ENCODE measurements around the gene APOD.

APOD gene

GRCh38 chr3:195554458-195554857 lies 29.3 kb downstream of the APOD start:
- DNase-seq (ENCODE audit: low read depth, low spot score): no peak

GRCh38 chr3:195553268-195553667 lies 30.5 kb downstream of the APOD start:
- DNase-seq (ENCODE audit: low read depth, low spot score): no peak

- DNase-seq (ENCODE audit: low read depth, low spot score): no peak
Measured at GRCh38 chr3:195551381-195551978, 32.3 kb downstream of the APOD start.

GRCh38 chr3:195550723-195551122 lies 33.0 kb downstream of the APOD start:
- DNase-seq (ENCODE audit: low read depth, low spot score): no peak

- peak; percentile 30 for DNase-seq (ENCODE audit: low read depth, low spot score)
Measured at GRCh38 chr3:195549931-195550519, 33.7 kb downstream of the APOD start.

GRCh38 chr3:195548987-195549386 lies 34.8 kb downstream of the APOD start:
- no peak for DNase-seq (ENCODE audit: low read depth, low spot score)

GRCh38 chr3:195548501-195548900 lies 35.2 kb downstream of the APOD start:
- no peak for DNase-seq (ENCODE audit: low read depth, low spot score)

GRCh38 chr3:195548006-195548405 lies 35.7 kb downstream of the APOD start:
- DNase-seq (ENCODE audit: low read depth, low spot score): no peak

GRCh38 chr3:195546130-195546560 lies 37.6 kb downstream of the APOD start:
- DNase-seq (ENCODE audit: low read depth, low spot score): no peak

GRCh38 chr3:195544634-195545033 lies 39.1 kb downstream of the APOD start:
- no peak for DNase-seq (ENCODE audit: low read depth, low spot score)

- DNase-seq (ENCODE audit: low read depth, low spot score): no peak
Measured at GRCh38 chr3:195544230-195544536, 39.6 kb downstream of the APOD start.

- DNase-seq (ENCODE audit: low read depth, low spot score): no peak
Measured at GRCh38 chr3:195543500-195544229, 40.1 kb downstream of the APOD start.

- DNase-seq (ENCODE audit: low read depth, low spot score): peak; percentile 75
Measured at GRCh38 chr3:195542698-195543499, 40.8 kb downstream of the APOD start, which contains the start of gene PPP1R2. Gene PPP1R2, minus strand, starts transcription at chr3:195543325. Its CDS starts 300 bp downstream, at chr3:195543025.

GRCh38 chr3:195542316-195542697 lies 41.4 kb downstream of the APOD start:
- no peak for DNase-seq (ENCODE audit: low read depth, low spot score)

GRCh38 chr3:195540511-195540910 lies 43.2 kb downstream of the APOD start:
- DNase-seq (ENCODE audit: low read depth, low spot score): no peak

GRCh38 chr3:195540027-195540426 lies 43.7 kb downstream of the APOD start:
- no peak for DNase-seq (ENCODE audit: low read depth, low spot score)

- no peak for DNase-seq (ENCODE audit: low read depth, low spot score)
Measured at GRCh38 chr3:195539479-195539878, 44.3 kb downstream of the APOD start.

GRCh38 chr3:195537995-195538394 lies 45.7 kb downstream of the APOD start:
- no peak for DNase-seq (ENCODE audit: low read depth, low spot score)

- DNase-seq (ENCODE audit: low read depth, low spot score): no peak
Measured at GRCh38 chr3:195535293-195535692, 48.4 kb downstream of the APOD start.

- DNase-seq (ENCODE audit: low read depth, low spot score): no peak
Measured at GRCh38 chr3:195532834-195533233, 50.9 kb downstream of the APOD start.

GRCh38 chr3:195532345-195532744 lies 51.4 kb downstream of the APOD start:
- no peak for DNase-seq (ENCODE audit: low read depth, low spot score)

- no peak for DNase-seq (ENCODE audit: low read depth, low spot score)
Measured at GRCh38 chr3:195531683-195532082, 52.1 kb downstream of the APOD start.

All from activated naive CD8-positive, alpha-beta T cell treated with anti-CD3 and anti-CD28 coated beads, Interleukin-2, amount 50 U/mL, for 16 hours (primary cell).